Anterior cingulate cortex (tissue), 58 donors: Measurements from ENCODE around the gene DBP.
A peak's percentile ranks its signal among the peaks of the same experiment; 100 is the strongest.
"Not testable (repeated sequence)": the region's sequence is repeated elsewhere in the genome, so short reads cannot be mapped to it uniquely, and the experiment has no call there.

Experiments
- DNase-seq, 58 donors: peaks; one replicate each; lab custom pipeline; 2025; lab: John Stamatoyannopoulos, UW

Gene DBP

DNA sequence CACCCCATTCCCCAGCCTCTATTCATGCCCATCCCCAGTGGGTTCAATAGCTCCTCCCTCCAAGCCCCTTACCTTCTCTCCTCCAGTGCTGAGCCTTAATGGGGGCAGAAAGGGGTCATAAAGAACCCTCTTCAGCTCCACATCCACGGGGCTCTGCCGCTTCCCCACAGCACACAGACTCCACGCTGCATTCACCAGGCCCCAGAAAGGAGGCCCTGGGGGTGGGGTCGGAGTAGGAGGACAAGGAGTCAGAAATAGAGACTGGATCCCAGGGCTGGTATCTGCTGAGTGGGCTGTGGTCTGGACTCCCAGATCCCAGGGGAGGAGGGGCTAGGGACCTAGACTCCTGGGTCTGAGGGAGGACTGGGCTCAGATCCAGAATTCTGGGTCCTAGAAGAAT lies 7.2 kb upstream of the DBP start:
- no peak for DNase-seq

DNA sequence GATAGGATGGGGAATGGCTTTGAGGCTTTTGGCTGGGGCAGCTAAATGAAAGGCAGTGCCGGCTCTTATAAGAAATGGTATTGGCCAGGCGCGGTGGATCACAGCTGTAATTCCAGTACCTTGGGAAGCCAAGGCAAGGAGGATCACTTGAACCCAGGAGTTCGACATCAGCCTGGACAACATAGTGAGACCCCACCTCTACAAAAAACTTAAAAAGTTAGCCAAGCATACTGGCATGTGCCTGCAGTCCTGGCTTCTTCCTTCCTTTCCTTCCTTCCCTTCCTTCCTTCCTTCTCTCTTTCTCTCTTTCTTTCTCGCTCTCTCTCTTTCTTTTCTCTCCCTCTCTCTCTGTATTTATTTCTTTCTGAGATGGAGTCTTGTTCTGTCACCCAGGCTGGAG lies 5.7 kb upstream of the DBP start:
- DNase-seq = no peak

DNA sequence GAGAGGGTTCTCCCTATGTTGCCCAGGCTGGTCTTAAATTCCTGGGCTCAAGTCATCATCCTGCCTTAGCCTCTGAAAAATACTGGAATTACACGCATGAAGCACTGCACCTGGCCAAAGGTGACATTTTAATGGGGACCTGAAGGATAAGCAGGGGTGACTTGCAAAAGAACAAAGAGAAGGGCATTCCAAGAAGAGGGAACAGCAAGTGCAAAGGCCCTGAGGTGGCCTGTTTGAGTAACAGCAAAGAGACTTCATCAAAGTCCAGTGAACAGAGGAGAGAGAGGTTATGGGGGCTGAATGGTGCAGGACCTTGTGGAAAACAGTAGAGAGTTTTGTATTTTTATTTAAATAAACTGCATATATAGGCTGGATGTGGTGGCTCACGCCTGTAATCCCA lies 4.7 kb upstream of the DBP start:
- DNase-seq = no peak

DNA sequence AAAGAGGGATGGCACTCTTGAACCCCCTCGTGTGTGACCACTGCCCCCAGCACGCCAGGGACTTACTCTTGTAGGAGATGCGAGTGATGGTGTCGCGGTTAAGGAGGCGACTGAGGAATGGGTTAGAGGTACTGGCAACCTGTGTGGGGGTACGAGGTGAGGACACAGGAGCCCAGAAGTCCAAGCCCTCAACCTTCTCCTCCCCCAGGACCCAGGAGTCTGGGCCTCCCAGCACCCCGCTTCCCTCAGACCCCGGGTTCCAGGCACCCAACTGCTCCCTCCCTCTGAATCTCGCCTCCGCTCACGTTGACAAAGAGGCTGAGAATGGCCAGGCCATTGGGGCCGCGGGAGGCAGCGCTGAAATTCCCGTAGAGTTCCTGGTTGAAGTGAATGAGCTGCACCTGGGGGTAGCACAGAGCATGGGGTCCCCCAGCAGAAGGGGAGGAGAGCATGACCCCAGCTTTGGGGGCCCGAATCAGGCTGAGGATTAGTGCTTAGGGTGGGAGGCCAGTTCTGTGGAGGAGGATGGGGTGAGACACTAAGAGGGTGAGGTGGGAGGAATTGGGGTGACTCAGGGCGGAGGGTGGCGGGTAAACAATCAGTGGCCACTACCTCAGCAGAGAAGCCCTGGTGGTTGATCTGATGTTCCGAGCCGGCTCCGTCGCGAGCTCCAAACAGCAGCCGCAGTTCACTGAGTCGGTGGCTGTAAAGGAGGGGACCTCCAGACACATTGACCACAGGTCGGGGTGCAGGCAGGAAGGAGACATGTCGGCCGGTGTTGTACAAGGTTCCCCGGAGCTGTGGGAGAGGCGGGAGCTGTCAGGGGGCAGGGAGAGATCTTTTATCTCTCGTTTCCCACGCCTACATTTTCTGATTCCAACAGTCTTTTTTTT lies 2.5 kb upstream of the DBP start:
- no peak for DNase-seq

DNA sequence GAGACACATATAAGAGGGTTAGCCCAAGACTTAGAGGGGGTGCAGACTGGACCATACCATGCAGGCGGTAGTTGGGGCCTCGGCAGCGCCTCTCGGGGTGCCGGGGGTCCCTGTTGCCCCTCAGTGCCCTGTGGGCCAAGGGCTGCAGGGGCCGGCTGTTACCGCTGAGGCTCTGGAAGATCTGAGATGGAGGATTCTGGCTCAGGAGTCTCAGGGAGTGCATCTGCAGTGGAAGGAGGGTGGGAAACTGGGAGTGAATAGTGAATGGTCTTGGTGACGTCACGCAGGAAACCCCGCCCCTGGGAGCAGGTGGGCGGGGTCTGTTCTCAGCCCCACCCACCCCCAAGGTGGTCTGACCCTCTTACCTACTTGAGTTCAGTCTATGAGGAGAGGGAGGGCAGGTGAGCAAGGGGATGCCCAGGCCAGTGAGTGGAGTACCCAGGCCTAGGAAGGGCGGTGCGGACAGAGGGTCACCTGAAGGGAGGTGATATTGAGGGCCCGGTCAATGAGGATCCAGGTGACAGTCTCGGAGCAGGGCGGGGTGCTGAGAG lies 1.7 kb upstream of the DBP start:
- peak in 7 of 58 donors; percentile 9 to 44 (median 31) for DNase-seq

DNA sequence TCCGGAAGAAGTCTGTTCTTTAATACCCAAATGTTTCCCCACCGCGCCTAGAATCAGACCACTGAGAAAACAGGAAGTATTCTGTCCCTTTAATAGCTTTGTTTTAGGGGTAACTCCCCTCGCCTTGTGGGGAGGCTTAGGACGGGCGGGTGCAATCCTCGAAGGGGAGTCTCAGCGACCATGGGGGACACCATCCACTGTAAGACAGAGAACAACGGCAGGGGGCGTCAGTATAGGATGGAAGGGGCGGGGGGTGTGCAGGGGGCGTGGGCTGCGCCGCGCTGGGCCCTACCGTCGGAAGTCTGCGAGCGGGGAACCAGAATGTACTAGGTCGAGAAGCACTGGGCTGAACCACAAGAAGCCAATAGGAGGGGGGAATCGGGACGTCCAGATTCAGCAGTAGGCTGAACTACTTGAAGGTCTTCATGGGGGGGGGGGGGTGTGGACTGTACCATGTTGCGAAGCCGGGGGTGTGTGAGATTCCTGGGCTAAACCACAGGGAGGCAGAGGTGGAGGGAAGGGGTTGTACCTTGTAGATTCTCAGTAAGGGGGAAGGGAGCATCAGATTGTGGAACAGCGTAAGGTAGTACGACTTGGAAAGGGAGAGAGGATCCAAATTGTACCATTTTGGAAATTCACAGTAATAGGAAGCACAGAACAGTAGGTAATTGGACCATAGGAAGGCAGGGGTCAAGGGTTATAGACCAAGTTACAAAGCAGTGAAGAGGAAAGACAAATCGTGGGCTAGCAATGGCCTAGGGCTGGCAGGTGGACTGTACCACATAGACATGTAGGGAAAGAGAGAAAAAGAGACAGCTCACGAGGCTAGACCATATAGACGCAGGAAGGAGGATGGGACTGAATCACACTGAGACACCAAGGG lies 1.0 kb upstream of the DBP start:
- DNase-seq = peak; percentile 34 to 93 (median 84)

DNA sequence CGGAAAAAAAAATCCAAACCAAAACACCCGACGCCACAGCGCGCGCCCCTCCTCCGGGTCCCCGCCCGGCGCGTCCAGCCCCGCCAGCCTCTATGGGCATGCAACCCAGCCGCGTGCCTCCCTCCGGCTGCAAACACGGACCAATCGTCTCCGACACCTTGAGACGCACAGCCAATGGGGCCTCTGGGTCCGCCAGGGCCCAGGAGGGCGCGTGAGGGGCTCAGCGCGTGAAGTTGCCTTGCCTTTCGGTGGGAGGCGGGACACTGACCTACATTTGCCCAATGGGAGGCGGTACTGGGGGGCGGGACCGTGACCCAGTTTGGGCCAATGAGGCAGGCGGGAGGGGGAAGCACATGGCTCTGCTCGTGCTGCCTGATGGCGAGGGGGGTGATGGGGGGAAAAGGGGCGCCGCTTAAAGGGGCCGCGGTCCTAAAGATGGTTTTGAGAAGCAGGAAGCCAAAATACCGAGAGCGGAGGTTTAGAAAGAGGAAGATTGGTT lies 319 bp upstream of the DBP start:
- peak; percentile 87 to 100 (median 99) for DNase-seq

DNA sequence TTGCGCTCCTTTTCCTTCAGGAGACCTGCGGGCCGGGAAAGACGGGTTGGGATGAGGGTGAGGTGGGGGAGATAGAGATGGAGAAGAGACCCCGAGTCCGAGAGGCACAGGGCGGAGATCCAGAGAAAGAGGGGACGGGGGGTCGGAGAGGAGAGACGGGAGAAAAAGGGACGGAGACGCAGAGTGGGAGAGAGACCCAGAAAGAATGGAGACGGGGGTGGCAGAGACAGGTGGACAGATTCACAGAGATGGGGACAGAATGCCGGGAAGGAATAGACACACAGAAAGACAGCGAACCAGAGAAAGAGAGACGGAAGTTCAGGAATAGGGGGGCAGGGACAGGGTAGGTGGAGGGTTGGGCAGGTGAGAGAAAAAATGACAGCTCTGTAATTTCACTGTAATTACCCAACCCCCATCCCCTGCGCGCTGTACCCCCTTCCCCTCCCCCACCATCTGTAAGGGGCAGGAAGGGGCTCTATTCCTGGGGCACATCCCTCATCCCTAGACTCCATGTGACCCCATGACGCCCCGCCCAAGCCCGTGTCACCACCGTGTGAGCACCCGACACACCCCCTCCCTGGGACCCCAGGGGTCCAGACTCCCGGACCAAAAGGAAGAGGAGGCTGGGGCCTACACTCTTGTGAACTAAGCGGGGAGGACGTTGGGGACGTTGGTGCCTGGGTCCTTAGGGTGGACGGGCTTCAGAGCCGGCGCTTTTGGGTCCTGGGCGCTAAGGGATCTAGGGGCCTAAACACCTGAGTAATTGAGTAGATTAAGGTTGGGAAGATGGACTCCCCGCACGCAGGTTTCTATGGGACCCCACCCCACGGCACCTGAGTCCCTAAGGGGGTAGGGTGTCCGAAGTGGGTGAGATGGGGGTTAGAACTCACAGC lies 967 bp downstream of the DBP start:
- DNase-seq = peak in 28 of 58 donors; percentile 15 to 65 (median 45)

DNA sequence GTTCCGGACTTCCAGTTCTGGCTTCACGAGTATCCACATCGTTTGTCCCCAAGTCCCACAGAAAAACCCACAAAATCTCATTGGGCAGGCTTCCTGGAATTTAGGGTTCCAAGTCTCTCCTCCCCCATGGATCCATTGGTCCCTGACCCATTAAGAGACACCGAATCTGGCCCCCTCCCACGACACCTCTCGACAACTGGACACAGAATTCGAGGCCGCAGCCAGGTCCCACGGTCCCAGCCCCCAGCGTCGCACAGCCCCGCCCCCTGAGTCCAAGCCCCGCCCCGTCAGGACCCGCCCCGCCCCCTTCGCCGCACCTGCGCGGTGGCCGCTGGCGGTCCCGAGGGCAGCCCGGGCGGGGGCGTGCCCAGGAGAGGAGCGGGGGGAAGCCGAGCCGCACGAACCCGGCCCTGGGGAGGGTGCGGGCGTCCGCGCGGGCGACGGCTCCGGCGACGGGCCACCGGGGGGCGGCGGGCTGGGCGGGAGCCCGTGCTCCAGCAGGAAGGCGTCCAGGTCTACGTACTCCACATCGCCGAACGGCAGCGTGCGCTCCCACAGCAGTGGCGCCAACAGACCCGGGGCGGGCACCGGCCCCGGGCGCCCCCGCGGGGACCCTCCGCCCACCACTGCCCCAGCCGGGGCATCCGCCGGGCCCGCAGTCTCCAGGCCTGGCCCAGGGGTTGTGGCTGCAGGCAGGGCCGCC lies 1.8 kb downstream of the DBP start:
- peak in 49 of 58 donors; percentile 10 to 74 (median 49) for DNase-seq

DNA sequence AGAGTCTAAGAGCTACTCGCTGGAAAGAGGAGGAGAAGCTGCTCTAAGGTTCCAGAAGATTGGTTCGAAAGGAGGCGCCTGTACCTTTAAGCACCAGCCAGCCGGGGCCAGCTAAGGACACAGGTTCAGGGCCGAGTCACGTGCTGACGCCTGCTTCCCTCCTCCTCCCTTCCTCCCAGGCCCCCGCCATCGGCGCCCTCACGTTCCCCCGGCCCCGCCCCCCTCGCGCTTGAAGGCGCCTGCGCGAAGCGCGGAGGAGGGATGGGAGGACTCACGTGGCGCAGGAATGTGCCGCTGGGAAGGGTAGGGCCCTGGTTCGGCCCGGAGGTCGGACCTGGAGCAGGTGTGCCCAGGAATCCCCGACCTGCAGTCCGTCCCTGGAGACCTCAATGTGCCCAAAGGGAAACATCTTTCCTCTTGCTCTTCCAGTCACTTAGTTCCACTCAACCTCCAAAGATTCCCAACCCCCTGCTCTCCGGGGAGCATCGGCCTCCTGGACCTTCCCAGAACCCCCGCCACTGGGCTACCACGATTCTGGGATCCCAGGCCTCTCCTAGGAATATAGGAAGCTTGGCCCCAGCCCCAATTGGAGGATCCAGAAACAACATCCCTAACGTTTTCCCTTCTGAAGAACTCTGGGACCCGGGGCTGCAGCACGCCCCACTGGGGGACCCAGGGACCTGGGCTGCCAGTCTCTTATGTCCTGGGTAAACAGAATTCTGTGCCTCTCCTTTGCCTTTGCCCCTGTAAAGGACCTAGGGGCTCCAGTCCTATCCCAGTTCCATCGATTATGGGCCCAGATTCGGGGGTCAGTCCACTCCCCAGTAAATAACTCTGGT lies 2.5 kb downstream of the DBP start:
- peak; percentile 57 to 95 (median 90) for DNase-seq

DNA sequence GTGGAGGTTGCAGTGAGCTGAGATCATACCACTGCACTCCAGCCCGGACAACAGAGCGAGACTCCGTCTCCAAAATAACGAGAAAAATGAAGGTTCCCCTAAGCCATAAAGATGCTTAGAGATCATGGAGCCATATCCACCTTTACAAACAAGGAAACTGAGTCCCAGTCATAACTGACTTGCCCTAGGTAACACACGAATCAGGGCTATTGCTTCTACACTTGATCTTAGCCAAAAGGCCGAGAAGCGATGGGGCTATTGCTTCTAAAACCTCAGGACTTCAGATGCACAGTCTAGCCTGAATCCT lies 3.2 kb downstream of the DBP start:
- DNase-seq = no peak

DNA sequence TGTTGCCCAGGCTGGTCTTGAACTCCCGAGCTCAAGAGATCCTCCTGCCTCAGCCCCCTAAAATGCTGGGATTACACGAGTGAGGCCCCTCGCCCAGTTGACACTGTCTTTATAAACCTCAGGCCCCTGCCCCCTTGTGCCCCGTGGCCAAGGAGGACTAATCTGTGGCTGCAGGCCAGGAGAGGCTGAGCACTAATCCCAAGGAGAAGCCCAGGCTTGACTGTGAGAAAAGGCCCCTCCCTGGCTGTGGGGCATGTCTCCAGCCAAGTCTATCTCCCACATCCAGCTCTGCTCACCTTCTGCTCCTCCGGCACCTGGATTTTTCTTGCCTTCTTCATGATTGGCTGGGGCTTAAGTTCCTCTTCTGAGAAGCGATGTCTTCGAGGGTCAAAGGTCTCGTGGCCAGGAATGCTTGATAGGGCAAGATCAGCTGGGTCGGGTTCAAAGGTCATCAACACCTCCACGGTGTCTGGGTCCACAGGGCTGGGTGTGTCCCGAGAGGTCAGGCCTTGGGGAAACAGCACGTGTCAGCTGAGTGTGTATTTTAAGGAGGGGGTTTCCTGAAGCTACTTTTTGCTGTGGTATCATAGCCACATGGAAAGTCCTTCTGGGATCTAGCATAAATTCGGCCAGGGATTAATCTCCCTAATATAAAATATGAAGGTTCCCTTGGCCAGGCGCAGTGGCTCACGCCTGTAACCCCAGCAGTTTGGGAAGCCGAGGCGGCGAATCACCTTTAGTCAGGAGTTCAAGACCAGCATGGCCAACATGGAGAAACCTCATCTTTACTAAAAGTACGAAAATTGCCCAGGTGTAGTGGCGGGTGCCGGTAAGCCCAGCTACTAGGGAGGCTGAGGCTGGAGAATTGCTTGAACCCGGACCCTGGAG lies 3.8 kb downstream of the DBP start:
- no peak for DNase-seq

DNA sequence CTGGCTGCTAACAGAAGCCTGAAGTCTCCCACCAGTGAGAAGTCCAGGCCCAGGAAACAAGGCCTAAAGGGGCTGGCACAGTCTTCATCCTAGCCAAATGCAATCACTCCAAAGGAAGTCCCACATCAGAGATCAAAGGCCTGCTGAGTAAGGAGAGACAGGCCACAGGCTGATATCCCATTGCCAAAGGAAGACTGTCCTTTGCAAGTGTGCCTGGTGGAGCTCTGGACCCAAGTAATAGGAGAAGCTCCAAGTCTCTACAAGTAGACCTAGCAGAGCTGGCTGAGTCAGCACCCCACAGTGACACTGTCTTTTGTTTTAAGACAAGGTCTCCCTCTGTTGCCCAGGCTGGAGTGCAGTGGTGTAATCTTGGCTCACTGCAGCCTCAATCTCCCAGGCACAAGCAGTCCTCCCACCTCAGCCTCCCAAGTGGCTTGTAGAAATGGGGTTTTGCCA lies 4.5 kb downstream of the DBP start:
- DNase-seq = no peak

DNA sequence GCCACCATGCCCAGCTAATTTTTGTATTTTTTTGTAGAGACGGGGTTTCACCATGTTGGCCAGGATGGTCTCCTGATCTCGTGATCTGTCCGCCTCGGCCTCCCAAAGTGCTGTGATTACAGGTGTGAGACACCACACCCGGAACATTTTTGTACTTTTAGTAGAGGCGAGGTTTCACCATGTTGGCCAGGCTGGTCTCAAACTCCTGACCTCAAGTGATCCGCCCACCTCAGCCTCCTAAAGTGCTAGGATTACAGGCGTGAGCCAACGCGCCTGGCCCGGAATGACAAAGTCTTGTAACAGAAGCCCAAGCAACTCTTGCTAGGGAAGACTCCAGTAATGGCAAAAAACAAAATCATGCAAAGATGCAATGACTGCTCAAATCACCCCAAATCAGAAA lies 4.9 kb downstream of the DBP start:
- DNase-seq = not testable (repeated sequence)

DNA sequence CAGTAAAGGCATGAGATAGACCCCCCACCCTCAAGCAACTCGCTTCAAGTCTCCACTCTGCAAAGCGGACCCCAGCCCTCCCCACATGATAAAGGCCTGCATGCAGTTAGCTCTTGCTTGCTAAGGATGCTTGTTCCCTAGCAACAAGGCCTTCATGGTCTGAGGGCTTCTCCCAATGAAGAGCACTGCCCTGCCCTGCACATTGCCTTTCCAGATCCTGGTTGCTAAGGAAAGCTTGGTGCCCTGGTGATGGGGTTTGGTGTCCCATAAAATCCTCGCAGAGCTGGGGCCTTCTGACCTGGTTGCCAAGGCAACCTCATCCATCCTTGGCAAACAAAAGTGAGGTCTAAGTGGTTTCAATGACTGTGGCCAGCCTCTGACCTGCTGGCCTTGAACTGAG lies 6.0 kb downstream of the DBP start:
- no peak for DNase-seq

DNA sequence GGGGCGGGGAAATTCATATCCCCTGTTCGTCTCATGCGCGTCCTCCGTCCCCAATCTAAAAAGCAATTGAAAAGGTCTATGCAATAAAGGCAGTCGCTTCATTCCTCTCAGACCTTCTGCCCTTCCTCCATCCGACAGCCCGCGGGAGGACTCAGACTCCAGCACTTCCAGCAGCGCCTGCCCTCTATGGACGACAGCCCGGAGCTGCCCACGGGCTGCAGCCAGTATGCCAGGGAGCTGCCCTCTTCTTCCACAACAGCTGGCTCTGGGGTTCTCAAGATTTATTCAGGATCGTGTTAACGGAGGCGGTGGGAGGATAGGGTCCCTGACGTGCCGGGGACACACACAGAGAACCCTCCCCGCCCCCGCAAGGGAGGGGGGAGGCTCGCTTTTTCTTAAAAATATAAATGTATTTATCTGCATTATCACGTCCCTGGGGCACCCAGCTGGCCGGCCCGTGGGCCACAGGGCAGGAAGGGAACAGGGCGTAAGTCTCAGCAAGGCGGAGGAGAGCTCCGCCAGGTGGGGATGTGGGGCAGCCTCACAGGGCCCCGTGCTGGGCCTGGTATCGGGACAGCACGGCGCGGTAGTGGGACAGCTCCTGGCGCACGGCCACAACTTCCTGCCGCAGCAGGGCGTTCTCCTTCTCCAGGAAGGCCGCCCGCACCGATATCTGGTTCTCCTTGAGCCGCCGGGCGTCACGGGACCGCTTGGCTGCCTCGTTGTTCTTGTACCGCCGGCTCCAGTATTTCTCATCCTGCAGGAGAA lies 6.7 kb downstream of the DBP start:
- DNase-seq = peak in 16 of 58 donors; percentile 26 to 71 (median 50)
